ENCODE data around the gene MLLT11.

MLLT11 gene

DNA sequence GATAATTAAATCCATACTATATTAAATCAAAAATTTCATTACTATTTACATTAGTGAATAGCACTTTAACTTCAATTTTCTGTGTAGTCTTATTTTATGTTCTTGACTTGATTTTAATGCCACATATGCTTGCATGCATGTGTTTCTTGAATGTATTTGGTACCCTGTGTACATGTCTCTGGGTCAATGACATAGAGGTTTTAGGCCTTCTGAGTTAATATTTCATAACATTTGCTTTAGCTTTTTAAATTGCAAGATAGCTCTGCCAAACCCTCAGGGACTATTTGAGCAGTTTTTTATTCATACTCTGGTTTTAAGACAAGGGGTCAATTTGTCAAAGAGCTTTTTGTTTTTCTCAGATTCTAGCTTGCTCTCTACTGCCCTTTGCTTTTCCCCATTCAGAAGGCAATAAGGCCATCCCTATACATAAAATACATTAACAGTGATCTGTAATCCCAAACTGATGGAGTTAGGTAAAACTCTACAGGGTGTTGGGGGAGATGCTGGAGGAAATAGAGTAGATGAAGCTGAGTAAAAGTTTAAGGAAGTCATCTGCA lies 5.0 kb downstream of the MLLT11 start:
- TF ChIP-seq, protein P1, sequence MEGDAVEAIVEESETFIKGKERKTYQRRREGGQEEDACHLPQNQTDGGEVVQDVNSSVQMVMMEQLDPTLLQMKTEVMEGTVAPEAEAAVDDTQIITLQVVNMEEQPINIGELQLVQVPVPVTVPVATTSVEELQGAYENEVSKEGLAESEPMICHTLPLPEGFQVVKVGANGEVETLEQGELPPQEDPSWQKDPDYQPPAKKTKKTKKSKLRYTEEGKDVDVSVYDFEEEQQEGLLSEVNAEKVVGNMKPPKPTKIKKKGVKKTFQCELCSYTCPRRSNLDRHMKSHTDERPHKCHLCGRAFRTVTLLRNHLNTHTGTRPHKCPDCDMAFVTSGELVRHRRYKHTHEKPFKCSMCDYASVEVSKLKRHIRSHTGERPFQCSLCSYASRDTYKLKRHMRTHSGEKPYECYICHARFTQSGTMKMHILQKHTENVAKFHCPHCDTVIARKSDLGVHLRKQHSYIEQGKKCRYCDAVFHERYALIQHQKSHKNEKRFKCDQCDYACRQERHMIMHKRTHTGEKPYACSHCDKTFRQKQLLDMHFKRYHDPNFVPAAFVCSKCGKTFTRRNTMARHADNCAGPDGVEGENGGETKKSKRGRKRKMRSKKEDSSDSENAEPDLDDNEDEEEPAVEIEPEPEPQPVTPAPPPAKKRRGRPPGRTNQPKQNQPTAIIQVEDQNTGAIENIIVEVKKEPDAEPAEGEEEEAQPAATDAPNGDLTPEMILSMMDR (IDR thresholded peaks at IDR 0.05; ENCODE audit: insufficient read depth, low read length, poor library complexity, severe bottlenecking): no peak
- H3K36me3 ChIP-seq (ENCODE audit: control insufficient read depth, insufficient read depth, low read length): no peaks in the 10 kb centered on the region
- H3K27me3 ChIP-seq (replicated peaks; ENCODE audit: control insufficient read depth, insufficient read depth, low read length): no peaks in the 10 kb centered on the region
- no peak for DNase-seq (ENCODE audit: extremely low read depth, insufficient read length)
- H3K4me3 ChIP-seq (replicated peaks; ENCODE audit: low read depth, low read length): no peak overlapping the region

DNA sequence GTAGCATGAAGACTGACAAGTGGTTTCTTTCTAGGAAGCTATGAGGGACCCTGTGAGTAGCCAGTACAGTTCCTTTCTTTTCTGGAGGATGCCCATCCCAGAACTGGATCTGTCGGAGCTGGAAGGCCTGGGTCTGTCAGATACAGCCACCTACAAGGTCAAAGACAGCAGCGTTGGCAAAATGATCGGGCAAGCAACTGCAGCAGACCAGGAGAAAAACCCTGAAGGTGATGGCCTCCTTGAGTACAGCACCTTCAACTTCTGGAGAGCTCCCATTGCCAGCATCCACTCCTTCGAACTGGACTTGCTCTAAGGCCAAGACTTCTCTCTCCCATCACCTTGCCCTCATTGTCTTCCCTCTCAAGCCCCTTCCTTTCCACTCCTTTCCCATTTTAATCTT lies 7.0 kb downstream of the MLLT11 start:
- H3K27me3 ChIP-seq (replicated peaks; ENCODE audit: control insufficient read depth, insufficient read depth, low read length): no peaks in the 10 kb centered on the region
- TF ChIP-seq, protein P1 (IDR thresholded peaks at IDR 0.05; ENCODE audit: insufficient read depth, low read length, poor library complexity, severe bottlenecking): no peak
- H3K36me3 ChIP-seq (ENCODE audit: control insufficient read depth, insufficient read depth, low read length): no peaks in the 10 kb centered on the region
- DNase-seq (ENCODE audit: extremely low read depth, insufficient read length): no peak
- H3K4me3 ChIP-seq (replicated peaks; ENCODE audit: low read depth, low read length): no peak overlapping the region

DNA sequence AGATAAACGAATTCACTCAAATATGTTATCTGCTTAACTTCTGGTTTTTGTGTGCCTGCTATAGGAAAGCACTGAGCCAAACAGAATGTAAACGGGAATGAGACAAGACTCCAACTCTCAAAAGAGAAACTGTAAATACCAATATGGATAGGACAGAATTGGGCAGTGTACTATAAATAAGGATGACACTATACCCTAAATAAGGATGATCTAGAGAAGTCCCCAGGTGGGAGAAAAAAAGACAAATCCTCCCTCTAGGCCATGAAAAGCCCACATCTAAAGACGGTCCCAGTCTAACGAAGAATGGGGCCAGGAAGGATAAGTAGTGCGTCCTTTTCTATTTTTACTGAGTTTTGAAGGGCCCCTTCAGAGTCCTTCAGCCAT lies 8.9 kb downstream of the MLLT11 start:
- TF ChIP-seq, protein P1 (IDR thresholded peaks at IDR 0.05; ENCODE audit: insufficient read depth, low read length, poor library complexity, severe bottlenecking): no peak
- DNase-seq (ENCODE audit: extremely low read depth, insufficient read length): no peak
- Histone ChIP-seq H3K36me3 (ENCODE audit: control insufficient read depth, insufficient read depth, low read length) (no peaks in the 10 kb centered on the region), H3K27me3 (replicated peaks; ENCODE audit: control insufficient read depth, insufficient read depth, low read length) (no peaks in the 10 kb centered on the region), H3K4me3 (replicated peaks; ENCODE audit: low read depth, low read length) (no peak overlapping the region)

DNA sequence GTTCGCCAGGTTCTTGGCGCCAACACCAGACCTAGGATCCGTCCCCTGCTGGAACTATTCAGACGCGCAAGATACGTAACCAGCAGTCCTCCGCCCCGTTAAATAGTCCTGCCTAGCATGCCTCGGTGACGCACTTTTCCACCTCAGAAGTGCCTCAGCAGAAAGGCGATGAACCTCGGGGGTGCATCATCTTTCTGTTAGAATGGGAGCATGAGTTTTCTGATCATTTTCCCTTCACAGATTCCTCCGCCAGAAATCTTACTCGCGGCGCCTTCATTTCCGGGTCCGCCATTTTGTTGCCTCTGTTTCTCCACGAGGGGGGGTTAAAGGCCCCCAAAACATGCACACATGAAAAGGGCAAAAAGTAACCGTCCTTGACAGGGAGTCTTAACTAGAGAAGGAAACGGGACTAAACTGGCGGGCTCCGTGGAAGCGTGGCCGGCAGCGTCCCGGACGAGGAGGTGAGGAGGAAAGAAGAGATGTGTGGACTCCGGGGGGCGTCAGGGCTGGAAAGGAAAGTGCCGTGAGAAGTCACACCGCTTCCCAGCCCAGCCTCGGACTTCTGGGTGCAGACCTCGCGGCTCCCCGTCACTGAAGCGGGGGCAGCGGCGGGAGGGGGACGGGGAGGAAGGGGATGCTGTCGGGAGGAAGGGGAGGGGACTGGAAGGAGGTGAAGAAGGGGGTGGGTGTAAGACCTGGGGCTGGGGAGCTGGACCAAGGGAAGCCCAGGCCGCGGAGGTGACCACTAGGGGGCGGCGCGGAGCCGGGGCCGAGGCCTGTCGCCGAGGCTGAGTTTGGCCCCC lies 10.5 kb downstream of the MLLT11 start, which contains the start of gene GABPB2:
Gene GABPB2, plus strand, starts transcription at position 288 of the 803 bp plus-strand sequence. CDS start 17,429 bp downstream, outside the sequence.
- Histone ChIP-seq H3K27me3 (replicated peaks; ENCODE audit: control insufficient read depth, insufficient read depth, low read length) (no peaks in the 10 kb centered on the region), H3K36me3 (ENCODE audit: control insufficient read depth, insufficient read depth, low read length) (no peaks in the 10 kb centered on the region), H3K4me3 (replicated peaks; ENCODE audit: low read depth, low read length) (peak within 1 kb of the TSS; percentile 97)
- TF ChIP-seq, protein P1 (IDR thresholded peaks at IDR 0.05; ENCODE audit: insufficient read depth, low read length, poor library complexity, severe bottlenecking): peak; percentile 99
- peak; percentile 95 for DNase-seq (ENCODE audit: extremely low read depth, insufficient read length)

DNA sequence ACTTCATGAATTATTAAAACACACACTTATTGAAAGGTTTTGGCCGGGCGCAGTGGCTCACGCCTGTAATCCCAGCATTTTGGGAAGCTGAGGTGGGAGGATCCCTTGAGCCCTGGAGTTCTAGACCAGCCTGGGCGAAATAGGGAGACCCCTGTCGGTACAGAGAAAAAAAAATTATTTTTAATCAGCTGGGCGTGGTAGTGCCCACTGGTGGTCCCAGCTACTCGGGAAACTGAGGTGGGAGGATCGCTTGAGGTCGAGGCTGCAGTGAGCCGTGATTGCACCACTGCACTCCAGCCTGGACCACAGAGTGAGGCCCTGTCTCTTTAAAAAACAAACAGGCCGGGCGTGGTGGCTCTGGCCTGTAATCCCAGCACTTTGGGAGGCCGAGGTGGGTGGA lies 12.0 kb downstream of the MLLT11 start:
- no peak for DNase-seq (ENCODE audit: extremely low read depth, insufficient read length)
- no peaks in the 10 kb centered on the region for H3K27me3 ChIP-seq (replicated peaks; ENCODE audit: control insufficient read depth, insufficient read depth, low read length)
- no peak overlapping the region for H3K4me3 ChIP-seq (replicated peaks; ENCODE audit: low read depth, low read length)
- TF ChIP-seq, protein P1 (IDR thresholded peaks at IDR 0.05; ENCODE audit: insufficient read depth, low read length, poor library complexity, severe bottlenecking): no peak
- H3K36me3 ChIP-seq (ENCODE audit: control insufficient read depth, insufficient read depth, low read length): no peaks in the 10 kb centered on the region
